HG03342 (cell line): Measurements from ENCODE around the gene INSR.
"Not testable (repeated sequence)": the region's sequence is repeated elsewhere in the genome, so short reads cannot be mapped to it uniquely, and the experiment has no call there.

Experiments
- ATAC-seq: cut with Tn5 transposase; IDR thresholded peaks from one replicate; pipeline ENCODE4 v1.9.1; 2021; ENCODE audit warnings: mild to moderate bottlenecking, moderate library complexity; ENCODE audit not compliant: unreplicated experiment

The INSR gene

DNA sequence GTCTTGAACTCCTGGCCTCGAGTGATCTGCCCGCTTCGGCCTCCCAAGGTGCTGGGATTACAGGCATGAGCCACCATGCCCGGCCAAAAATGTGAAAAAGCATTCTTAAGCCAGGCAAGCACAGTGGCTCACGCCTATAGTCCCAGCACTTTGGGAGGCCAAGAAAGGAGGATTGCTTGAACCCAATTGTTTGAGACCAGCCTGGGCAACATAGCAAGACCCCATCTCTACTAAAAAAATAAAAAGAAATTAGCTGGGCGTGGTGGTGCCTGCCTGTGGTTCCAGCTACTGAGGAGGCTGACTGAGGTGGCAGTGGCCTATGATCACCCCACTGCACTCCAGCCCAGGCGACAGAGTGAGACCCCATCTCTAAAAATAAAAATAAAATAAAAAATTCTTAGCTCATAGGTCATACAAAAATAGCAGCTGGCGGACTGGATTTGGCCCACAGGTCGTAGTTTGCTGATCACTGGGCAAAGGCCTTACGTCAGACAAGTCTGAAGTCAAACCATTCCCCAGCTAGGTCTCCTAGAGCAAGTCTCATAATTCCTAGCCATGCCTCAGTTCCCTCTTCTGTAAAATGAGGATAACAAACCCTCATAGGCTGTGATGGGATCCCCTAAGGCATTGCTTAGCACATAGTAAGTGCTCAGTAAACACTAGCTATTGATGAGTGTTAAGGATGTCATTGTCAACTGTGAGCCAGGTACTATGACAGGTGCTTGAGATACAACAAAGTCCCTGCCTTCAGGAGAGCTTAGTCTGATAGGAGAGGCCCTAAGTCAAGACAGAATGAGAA is 36.0 kb downstream of the INSR start:
- no peak for ATAC-seq

DNA sequence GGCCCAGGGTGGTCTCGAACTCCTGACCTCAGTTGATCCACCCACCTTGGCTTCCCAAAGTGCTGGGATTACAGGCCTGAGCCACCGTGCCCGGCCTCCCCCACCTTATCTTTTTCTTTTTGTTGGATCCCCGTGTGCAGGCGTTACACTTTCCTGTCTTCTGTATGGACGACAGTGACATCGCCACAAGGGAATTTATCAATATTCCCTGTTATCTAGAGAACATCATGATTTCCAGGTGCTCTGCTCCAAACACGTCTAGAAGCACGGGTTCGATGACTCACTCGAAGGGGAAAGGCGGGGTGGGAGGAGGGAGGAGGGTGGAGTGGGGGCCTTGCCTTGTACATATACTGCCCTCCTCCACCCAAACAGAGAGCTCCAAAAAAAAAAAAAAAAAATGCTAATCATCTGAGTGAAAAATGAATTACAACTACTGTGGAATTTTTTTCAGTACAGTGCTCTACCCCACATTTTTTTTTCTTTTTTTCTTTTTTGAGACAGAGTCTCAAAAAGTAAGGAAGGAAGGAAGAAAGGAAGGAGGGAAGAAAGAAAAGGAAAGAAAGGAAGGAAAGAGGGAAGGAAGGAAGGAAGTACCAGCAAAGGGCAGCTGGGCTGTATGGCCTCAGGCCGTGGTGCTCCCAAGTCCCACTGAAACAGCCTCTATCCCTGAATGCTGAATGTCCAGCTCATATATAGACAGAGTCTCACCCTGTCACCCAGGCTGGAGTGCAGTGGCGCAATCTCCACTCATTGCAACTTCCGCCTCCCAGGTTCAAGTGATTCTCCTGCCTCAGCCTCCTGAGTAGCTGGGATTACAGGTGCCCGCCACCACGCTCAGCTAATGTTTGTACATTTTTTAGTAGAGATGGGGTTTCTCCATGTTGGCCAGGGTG is 36.8 kb downstream of the INSR start:
- ATAC-seq, result no peak

DNA sequence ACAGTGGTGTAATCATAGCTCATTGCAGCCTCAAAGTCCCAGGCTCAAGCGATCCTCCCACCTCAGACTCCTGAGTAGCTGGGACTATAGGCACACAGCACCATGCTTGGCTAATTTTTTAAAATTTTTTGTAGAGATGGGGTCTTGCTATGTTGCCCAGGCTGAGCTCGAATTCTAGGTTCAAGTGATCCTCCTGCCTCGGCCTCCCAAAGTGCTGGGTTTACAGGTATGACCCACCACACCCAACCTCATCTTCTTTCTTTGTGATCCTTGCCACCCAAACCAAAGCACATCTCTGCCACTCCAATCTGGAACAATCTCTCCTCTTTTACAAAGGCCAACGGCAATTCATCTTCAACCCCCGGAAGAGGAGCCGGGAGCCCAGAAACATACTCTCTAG is 38.6 kb downstream of the INSR start:
- no peak for ATAC-seq

DNA sequence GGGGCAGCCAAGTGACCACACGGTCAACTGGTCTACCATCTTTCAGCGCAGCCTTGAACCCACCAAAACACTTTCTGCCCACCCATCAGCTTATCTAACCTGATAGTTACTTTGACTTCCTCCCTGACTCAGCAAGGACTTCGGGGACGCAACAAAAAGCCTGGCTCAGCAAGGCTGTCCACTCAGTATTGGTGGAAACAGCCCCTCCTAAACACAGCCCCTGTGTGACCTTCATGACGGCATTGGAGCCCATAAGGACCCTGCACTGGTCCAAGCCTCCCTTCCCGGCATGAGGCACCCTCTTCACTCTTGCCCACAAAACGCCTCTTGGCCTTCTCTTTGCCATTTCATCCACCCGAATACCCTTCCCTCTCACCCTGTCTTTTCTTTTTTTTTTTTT is 39.1 kb downstream of the INSR start:
- ATAC-seq, result no peak

DNA sequence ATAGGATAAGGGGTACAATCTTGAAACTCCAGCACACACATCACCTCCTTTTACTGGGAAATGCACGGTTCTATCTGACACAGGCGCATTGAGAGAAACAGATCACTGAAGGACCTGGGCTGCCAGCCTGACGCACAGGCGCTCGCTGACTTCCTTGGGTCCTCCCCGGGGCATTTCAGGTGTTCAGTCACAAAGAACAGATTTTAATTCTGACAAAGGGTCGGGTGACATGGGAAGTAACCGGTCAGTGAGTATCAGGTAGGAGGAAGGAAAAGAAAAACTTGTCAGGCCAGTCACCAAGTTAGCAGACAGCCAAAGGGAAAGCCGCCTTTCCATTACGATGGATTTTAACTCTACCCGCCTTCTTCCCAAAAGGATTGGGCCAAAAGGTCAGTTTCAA is 39.6 kb downstream of the INSR start:
- no peak for ATAC-seq

DNA sequence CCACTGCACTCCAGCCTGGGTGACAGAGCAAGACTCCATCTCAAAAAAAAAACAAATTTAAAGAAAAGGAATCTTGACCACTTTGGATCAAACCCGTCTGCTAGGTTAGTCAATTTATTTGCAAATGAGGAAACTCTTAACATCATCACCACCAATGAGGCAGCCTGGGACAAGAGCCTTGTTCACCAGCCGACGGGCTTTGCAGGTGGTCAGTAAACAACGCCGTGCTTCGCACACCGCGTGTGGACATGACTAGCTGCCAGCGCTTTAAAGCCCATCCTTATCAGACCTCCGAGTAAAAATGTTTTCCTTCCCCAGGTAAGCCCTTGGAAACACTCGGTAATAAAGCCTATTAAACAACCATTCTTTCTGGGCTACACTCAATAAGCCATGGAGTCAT is 41.9 kb downstream of the INSR start:
- no peak for ATAC-seq

DNA sequence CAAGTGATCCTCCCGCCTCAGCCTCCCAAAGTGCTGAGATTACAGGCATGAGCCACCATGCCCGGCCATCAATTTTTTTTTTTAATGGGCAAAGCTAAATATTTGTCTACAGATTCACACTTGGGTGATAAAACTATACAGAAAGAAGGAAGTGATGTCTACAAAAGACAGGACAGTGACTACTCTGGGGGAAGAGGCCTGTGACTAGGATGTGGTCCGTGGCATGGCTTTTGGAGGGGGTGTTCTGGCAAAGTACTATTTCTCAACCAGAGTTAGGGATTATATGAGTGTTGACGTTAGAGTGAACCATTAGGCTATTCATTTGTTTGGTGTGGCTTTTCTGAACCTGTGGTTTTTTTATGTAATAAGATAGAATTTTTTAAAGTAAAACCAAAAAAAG is 42.7 kb downstream of the INSR start:
- ATAC-seq, result no peak

DNA sequence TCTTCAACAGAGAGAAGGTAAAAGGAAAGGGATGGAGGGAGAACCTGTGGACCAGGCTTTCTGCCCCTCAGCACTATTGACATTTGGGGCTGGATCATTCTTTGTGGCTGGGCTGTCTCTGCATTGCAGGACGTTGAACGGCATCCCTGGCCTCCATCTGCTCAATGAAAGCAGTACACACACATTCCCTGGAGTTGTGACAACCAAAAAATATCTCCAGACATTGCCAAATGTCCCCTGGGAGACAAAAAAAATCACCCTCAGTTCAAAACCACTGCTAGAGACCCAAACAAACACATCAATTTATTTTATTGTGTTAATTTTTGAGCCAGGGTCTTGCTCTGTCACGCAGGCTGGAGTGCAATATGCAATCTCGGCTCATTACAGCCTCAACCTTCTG is 43.3 kb downstream of the INSR start:
- ATAC-seq, result no peak

DNA sequence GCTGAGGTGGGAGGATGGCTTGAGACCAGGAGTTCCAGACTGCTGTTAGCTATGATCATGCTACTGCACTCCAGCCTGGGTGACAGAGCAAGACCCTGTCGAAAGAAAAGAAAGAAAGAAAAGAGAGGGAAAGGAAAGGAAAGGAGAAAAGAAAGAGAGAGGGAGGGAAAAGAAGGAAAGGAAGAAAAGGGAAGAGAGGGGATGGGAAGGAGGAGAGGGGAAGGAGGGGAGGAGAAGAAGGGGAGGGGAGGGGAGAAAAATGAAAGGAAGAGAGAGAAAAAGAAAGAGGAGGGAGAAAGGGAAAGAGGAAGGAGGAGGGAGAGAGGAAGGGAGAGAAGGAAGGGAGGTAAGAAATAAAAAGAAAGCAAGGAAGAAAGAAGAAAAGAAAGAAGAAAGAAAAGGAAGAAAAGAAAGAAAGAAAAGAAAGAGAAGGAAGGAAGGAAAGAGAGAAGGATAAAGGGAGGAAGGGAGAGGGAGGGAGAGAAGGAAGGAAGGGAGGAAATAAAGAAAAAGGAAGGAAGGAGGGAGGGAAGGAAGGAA is 44.1 kb downstream of the INSR start:
- ATAC-seq, result no peak

DNA sequence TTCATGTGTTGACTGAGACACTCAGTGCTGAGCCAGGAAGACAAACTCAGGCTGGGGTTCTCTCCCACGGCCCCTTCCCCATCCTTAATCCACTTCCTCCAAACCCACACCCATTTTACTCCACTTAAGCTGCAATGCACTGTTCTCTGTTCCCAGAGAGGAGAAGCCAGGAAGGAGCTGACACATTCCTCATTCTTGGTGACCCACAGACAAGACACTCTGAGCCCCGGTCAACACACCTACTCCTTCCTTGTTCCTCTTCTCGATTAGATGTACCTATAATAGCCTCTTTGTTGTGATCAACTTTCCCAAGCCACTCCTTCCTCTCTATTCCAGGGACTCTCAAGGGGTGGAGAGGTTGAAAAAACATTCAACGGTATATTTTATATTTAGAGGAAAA is 47.1 kb downstream of the INSR start:
- no peak for ATAC-seq

DNA sequence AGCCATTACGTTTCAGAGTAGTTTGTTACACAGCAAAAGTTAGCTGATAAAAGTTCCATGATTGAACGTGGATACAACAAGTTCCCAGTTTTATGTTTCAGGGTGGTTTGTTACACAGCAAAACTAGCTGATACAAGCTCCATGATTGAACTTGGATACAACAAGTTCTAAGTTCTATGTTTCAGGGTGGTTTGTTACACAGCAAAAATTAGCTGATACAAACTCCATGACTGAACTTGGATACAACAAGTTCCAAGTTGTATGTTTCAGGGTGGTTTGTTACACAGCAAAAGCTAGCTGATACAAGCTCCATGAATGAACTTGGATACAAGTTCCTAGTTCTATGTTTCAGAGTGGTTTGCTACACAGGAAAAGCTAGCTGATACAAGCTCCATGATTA is 47.6 kb downstream of the INSR start:
- no peak for ATAC-seq

DNA sequence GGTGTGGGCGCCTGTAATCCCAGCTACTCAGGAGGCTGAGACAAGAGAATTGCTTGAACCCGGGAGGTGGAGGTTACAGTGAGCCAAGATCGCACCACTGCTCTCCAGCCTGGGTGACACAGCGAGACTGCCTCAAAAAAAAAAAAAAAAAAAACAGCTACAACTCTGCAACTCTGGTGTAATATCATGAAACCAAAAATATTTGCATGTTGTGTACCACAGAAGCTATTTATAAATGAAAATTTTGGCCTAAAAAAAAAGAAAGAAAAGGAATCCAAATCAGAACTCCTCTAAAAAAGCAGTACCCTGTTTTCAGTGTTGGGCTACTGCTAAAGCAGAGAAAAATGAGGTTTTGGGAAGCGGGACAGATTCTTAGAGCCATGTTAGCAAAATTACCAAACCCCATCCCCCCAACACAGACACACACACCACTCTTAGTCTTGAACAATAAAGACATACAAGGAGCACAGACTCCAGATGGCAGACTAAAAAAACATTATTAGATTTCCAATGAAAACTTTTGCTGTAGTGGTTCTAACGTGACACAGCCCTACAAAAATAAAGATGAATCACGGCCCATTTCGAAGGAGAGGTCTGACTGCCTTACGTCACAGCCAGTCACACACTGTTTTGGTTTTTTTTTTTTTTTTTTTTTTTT is 51.5 kb downstream of the INSR start:
- no peak for ATAC-seq

DNA sequence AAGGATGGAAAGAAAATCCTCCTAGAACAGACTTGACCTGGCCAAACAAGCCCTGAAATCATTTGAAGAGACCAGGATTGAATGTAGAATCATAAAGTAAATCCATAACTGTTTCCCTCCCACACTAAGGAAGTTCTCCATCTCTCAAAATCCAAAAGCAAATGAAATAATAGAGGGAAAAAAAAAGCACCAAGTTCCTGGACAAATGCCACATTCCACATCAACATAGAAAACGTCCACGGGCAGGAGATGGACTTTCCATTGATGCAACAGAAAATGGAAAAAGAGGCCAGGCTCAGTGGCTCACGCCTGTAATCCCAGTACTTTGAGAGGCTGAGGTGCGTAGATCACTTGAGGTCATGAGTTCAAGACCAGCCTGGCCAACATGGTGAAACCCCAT is 56.2 kb downstream of the INSR start:
- no peak for ATAC-seq

DNA sequence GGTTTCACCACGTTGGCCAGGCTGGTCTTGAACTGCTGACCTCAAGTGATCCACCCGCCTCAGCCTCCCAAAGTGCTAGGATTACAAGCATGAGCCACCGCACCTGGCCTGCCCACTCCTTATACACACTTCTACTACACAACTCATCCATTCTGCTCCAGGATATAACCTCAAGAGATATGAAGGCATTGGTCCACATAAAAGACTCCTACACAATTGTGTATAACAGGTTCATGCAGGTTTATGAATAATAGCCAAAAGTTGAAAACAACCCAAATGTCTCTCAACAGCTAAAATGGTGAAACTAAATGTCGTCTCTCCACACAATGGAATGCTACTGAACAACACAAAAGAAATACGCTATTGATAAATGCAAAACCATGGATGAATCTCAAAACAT is 58.1 kb downstream of the INSR start:
- ATAC-seq, result no peak

DNA sequence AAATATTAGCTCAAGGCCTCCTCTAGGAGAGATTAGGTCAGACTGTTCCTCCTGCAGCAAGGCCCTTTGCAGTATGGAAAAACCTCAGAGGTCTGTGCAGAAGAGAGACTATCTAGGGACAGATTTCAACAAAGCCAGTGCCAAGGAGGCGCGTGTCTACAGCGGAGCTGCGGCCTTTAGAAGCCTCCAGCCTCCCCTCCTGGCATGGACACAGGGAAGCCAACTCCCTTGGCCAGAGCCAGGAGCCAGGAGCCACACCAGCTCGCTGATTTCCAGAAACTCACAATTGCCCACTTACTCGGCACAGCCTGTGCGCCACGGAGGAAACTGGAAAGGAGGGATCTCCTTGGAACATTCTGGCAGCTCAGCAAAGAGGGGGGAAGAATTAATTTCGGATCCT is 63.4 kb downstream of the INSR start:
- ATAC-seq, result no peak

DNA sequence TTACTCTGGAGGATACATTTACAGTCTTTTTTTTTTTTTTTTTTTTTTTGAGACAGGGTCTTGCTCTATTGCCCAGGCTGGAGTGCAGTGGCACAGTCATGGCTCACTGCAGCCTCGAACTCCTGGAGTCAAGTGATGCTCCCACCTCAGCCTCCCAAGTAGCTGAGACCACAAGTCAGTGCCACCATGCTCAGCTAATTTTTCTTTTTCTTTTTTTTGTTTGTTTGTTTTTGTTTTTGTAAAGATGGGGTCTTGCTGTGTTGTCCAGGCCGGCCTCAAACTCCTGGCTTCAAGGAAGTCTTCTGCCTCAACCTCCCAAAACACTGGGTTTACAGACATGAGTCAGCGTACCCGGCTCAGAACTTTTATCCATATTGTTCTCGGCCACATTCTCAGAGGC is 64.5 kb downstream of the INSR start:
- no peak for ATAC-seq

DNA sequence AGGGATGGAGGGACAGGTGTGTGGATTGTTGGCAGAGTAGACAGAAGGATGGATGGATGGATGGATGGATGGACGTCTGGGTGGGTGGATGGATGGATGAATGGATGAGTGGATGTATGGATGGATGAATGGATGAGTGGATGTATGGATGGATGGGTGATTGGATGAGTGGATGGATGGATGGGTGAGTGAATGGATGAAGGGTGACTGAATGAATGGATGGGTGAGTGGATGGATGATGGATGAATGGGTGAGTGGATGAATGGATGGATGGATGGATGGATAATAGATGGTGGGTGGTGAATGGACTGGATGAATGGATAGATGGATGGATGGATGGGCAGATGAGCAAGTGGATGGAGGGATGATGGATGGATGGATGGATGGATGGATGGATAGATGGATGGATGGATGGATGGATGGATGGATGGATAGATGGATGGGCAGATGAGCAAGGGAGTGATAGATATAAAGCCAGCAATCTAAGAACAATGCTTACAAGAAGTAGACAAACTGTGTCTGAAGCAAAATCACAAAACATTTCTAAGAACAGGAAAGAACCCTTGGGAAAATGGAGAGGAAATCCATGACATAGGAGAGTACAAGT is 65.2 kb downstream of the INSR start:
- no peak for ATAC-seq

DNA sequence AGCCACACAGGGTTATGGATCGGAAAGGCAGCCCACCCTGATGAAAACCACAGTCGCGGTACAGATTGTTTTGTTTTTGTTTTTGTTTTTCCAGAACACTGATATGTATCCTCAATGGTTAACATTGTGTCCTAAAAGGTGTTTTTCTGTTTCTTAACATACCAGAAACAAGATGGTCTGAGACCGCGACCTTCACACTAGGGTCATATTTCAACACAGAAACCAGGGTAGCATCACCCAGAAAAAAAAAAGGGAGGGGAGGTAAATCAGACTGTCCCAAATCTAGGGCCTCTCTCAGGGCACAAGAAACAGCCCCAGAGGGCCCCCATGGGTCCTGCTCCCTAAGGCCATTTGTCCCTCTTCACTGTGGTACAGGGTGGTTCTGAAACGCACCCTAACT is 66.5 kb downstream of the INSR start:
- no peak for ATAC-seq

DNA sequence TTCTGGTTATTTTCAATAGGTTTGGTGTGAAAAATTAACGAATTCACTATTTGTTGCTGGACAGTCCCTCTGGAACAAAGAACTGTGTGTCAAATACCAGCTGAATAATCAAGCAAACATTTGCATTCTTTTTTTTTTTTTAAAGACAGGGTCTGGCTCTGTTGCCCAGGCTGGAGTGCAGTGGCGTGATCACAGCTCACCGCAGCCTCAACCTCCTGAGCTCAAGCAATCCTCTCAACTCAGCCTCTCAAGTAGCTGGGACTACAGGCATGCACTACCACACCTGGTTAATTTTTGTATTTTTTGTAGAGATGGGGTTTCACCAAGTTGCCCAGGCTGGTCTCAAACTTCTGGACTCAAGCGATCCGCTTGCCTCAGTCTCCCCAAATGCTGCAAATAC is 67.1 kb downstream of the INSR start:
- ATAC-seq, result not testable (repeated sequence)

DNA sequence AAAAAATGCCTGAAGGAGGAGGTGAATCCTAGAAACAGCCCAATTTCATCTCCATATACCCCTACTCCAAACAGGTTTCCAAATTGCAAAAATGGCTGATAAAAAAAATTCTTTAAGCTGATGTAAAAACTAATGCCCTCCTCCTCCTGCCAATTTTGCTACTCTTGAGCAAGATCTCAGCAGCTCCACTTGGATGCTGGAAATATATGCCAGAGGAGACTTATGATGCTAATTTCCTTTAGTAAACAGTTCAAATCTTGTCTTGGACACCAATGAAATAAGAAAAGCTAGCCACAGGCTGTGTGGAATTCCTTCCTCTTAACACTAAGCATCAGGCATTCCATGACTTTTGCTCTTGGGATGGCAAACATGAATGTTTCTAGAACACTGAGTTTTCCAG is 67.5 kb downstream of the INSR start:
- ATAC-seq, result no peak

DNA sequence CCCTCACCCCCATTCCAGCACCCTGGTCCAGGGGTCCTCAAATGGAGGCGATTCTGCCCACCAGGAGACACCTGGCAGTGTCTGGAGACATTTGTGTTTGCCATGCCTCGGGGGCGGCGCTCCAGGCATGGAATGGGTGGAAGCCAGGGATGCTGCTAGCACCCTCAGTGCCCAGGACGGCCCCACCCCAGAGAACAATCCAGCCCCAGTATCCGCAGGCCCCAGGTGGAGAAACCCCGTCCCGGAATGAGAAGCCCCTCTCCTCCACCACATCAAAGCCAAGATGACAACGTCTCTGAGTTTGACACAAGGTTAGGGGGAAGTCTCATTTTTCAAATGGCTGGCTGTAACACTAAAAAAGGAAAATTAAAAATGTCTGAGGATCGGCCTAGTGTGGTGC is 68.5 kb downstream of the INSR start:
- no peak for ATAC-seq
